Embryonic facial prominence (tissue), 1 donor: ENCODE data around the gene LRRN3.

ENCODE experiments used
- DNase-seq: peaks from one replicate; pipeline ENCODE4 v3.0.0-alpha.2; 2016; ENCODE audit errors: extremely low spot score

Gene LRRN3

GRCh38 chr7:111164442-111164841 lies 73.5 kb downstream of the LRRN3 start:
- no peak for DNase-seq

- DNase-seq: peak; percentile 16
Measured at GRCh38 chr7:111168182-111168581, 77.3 kb downstream of the LRRN3 start.

- no peak for DNase-seq
Measured at GRCh38 chr7:111172564-111173257, 81.8 kb downstream of the LRRN3 start.

- DNase-seq: no peak
Measured at GRCh38 chr7:111173528-111173927, 82.6 kb downstream of the LRRN3 start.

GRCh38 chr7:111173990-111174389 lies 83.1 kb downstream of the LRRN3 start:
- DNase-seq: no peak

- DNase-seq: no peak
Measured at GRCh38 chr7:111174510-111174909, 83.6 kb downstream of the LRRN3 start.
